Nephron progenitor cell (in vitro differentiated cells): ENCODE results near the gene OR9A4.

ENCODE experiments used
- DNase-seq: peaks from one replicate; pipeline ENCODE4 v3.0.0; 2021
- H3K27ac Mint-ChIP-seq: 2 replicates; pipeline ENCODE4 v1.8.0; 2021; ENCODE audit warnings: mild to moderate bottlenecking, moderate library complexity, mixed read lengths
- H3K27me3 Mint-ChIP-seq: 2 replicates; pipeline ENCODE4 v1.8.0; 2021; ENCODE audit warnings: mild to moderate bottlenecking, low read depth, mixed read lengths; ENCODE audit not compliant: poor library complexity
- H3K36me3 Mint-ChIP-seq: 2 replicates; pipeline ENCODE4 v1.8.0; 2021; ENCODE audit warnings: low read depth, mixed read lengths
- H3K4me1 Mint-ChIP-seq: 2 replicates; pipeline ENCODE4 v1.8.0; 2021; ENCODE audit warnings: mixed read lengths
- H3K4me3 Mint-ChIP-seq: 2 replicates; pipeline ENCODE4 v1.8.0; 2021; ENCODE audit warnings: mild to moderate bottlenecking, moderate library complexity, mixed read lengths
- H3K9me3 Mint-ChIP-seq: 2 replicates; pipeline ENCODE4 v1.8.0; 2021; ENCODE audit warnings: mild to moderate bottlenecking, moderate library complexity, mixed read lengths
- CTCF ChIP-seq: fragments of 200-600 bp; sonication (generic); IDR thresholded peaks from 2 replicates; pipeline ENCODE4 v1.5.0; 2021; ENCODE audit warnings: antibody characterized with exemption

The OR9A4 gene

GRCh38 chr7:141906285-141906684, 9.9 kb upstream of the OR9A4 start:
- no peak for TF ChIP-seq CTCF
- no peak for DNase-seq
- Mint-ChIP-seq H3K27ac (no peak overlapping the region), H3K36me3 (no peaks in the 10 kb centered on the region), H3K4me1 (no peaks in the 10 kb centered on the region), H3K27me3 (peaks cover 4% of the 10 kb centered on the region), H3K4me3 (no peak overlapping the region), H3K9me3 (no peaks in the 10 kb centered on the region)

- H3K4me3 Mint-ChIP-seq = no peak overlapping the region
- H3K4me1 Mint-ChIP-seq = no peaks in the 10 kb centered on the region
- TF ChIP-seq CTCF = no peak
- peaks cover 7% of the 10 kb centered on the region for H3K27me3 Mint-ChIP-seq
- no peak overlapping the region for H3K27ac Mint-ChIP-seq
- DNase-seq = no peak
- no peaks in the 10 kb centered on the region for H3K36me3 Mint-ChIP-seq
- no peaks in the 10 kb centered on the region for H3K9me3 Mint-ChIP-seq
Observed at GRCh38 chr7:141911391-141911790, 4.8 kb upstream of the OR9A4 start.

GRCh38 chr7:141915565-141915964, 634 bp upstream of the OR9A4 start:
- no peak for DNase-seq
- Mint-ChIP-seq H3K4me1 (no peaks in the 10 kb centered on the region), H3K9me3 (peaks cover 5% of the 10 kb centered on the region), H3K4me3 (no peak overlapping the region), H3K36me3 (no peaks in the 10 kb centered on the region), H3K27me3 (peaks cover 7% of the 10 kb centered on the region), H3K27ac (no peak overlapping the region)
- no peak for TF ChIP-seq CTCF

GRCh38 chr7:141920281-141920680, 4.1 kb downstream of the OR9A4 start:
- Mint-ChIP-seq H3K27me3 (peaks cover 4% of the 10 kb centered on the region), H3K36me3 (no peaks in the 10 kb centered on the region), H3K9me3 (peaks cover 5% of the 10 kb centered on the region), H3K4me3 (no peak overlapping the region), H3K27ac (no peak overlapping the region), H3K4me1 (no peaks in the 10 kb centered on the region)
- TF ChIP-seq CTCF = no peak
- DNase-seq = no peak

GRCh38 chr7:141928146-141928844, 12.1 kb downstream of the OR9A4 start:
- Mint-ChIP-seq H3K27me3 (peaks cover 9% of the 10 kb centered on the region), H3K4me3 (no peak overlapping the region), H3K4me1 (no peaks in the 10 kb centered on the region), H3K36me3 (no peaks in the 10 kb centered on the region), H3K9me3 (peaks cover 7% of the 10 kb centered on the region), H3K27ac (peak overlapping the region; percentile 16)
- no peak for DNase-seq
- TF ChIP-seq CTCF = no peak

- Mint-ChIP-seq H3K4me1 (no peaks in the 10 kb centered on the region), H3K36me3 (no peaks in the 10 kb centered on the region), H3K4me3 (no peak overlapping the region), H3K27ac (no peak overlapping the region), H3K27me3 (peaks cover 9% of the 10 kb centered on the region), H3K9me3 (peaks cover 7% of the 10 kb centered on the region)
- TF ChIP-seq CTCF = no peak
- DNase-seq = no peak
Observed at GRCh38 chr7:141928845-141929195, 12.6 kb downstream of the OR9A4 start.
